GM12892 (cell line): Measurements from ENCODE around the gene MFAP1.

Source experiments
- POLR2A ChIP-seq: IDR thresholded peaks from 2 replicates; pipeline ENCODE4 v1.6.1; 2011; ENCODE audit warnings: low read depth, low read length, control low read depth
- POLR2AphosphoS5 ChIP-seq: IDR thresholded peaks from 2 replicates; pipeline ENCODE4 v1.6.1; 2011; ENCODE audit warnings: low read depth, low read length, control low read depth
- TAF1 ChIP-seq: IDR thresholded peaks from 2 replicates; pipeline ENCODE4 v1.6.1; 2011; ENCODE audit warnings: low read depth, mild to moderate bottlenecking, control low read depth, low read length, borderline replicate concordance

DNA sequence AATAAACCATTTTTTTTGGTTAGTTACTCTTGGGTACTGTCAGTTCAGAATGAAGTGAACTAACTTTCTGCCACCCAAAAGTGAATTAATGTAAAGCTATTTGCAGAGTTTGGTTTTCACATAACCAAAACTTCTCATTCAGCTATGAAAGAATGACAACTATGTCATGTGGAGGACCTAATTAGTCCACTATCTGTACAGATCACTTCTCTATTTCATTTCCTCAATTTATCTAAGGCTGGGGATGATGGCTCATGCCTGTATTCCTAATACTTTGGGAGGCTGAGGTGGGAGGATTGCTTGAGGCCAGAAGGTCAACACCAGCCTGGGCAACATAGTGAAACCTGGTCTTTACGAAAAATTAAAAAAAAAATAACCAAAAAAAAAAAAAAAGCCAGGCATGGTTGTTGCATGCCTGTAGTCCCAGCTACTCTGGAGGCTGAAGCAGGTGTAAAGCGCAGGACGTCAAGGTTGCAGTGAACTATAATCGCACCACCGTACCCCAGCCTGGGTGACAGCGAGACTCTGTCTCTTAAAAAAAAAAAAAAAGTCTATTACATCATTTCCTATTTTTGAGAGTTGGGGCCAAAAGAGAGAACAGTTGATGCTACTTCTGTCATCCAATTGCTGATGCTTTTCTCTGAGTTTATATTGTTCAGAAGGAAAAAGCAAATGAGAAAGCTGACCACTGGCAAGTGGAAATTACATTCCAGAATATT lies 15.4 kb downstream of the MFAP1 start:
- TF ChIP-seq POLR2AphosphoS5 (no peak), POLR2A (no peak), TAF1 (no peak)
